Cardiac muscle cell (in vitro differentiated cells and primary cell): Measurements from ENCODE around the gene MEIS3. TPM values are rescaled to one million over a fixed set of nuclear protein-coding genes. Genes with fewer than 3 reads are reported as not detected.

Source experiments
- DNase-seq, 2 donors: peaks; one replicate each; pipeline versions ENCODE4 v3.0.0 to v3.0.0-alpha.2; 2010 to 2017; ENCODE audit warnings: low read depth in 1 of 2, low spot score in 1 of 2
- H3K27ac ChIP-seq: fragments of 200-600 bp; sonication (generic); 2 replicates; pipeline ENCODE4 v1.5.1; 2016
- H3K27me3 ChIP-seq: fragments of 200-600 bp; sonication (generic); 2 replicates; pipeline ENCODE4 v1.6.0; 2016; ENCODE audit warnings: control low read depth
- H3K36me3 ChIP-seq: fragments of 200-600 bp; sonication (generic); 2 replicates; pipeline ENCODE4 v1.5.1; 2016; ENCODE audit warnings: control low read depth
- H3K4me1 ChIP-seq: fragments of 200-600 bp; sonication (generic); 2 replicates; pipeline ENCODE4 v1.8.1; 2017; ENCODE audit warnings: low read depth, mild to moderate bottlenecking, mixed run types
- H3K4me3 ChIP-seq: fragments of 200-600 bp; sonication (generic); 2 replicates; pipeline ENCODE4 v1.5.1; 2016; ENCODE audit warnings: mild to moderate bottlenecking
- H3K9me3 ChIP-seq: fragments of 200-600 bp; sonication (generic); 2 replicates; pipeline ENCODE4 v1.5.1; 2017; ENCODE audit warnings: low read depth, mild to moderate bottlenecking, control low read depth
- CTCF ChIP-seq: IDR thresholded peaks from 2 replicates; pipeline ENCODE4 v1.5.1; 2012; ENCODE audit warnings: low read depth, mild to moderate bottlenecking, low read length
- polyA plus RNA-seq: library from polyadenylated mRNA; unstranded; fragments of >200 nt; fragmentation: Nextera tagmentation; extraction: Ambion mirVana; gene quantifications from 2 replicates; pipeline ENCODE4 v1.2.1, GENCODE V29; 2016
- total RNA-seq: library from RNA; depleted of rRNA; stranded (reverse); fragments of >200 nt; gene quantifications from 2 replicates; pipeline ENCODE4 v1.2.3, GENCODE V29; 2016

Gene MEIS3
- total and polyA plus RNA-seq, 2 experiments from 2014 or later, result 83.7 to 114 TPM

DNA sequence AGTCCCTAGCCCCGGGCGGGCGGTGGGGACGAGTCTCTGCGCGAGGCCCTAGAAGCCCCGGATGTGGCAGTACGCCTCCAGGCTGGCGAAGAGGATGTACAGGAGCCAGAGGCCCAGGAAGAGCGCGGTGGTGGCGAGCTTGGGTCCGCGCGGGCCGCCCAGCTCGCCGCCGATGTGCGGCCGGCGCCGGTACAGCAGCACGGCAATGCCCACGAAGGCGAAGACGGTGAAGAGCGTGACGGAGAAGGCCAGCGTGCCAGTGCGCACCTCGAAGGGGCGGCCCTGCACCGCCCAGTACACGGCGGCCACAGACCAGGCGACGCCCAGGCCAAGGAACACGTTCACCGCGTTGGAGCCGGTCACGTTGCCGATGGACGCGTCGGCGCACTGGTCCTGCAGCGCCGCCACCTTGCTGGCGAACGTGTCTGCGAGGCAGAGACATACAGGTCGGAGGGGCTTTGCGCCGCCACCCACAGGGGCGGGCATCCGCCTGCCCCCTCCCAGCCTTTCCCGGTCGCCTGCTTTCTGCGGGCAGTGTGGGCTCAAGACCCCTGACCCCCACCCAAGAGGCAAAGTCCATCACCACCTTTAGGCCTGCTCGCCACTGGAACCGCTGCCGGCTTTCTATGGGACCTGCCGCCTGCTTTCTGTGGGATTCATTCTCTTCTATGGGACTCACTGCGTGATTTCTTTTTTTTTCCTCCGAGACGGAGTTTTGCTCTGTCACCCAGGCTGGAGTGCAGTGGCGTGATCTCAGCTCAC lies 10.9 kb upstream of the MEIS3 start:
- Histone ChIP-seq H3K27ac (no peak overlapping the region), H3K4me3 (no peak overlapping the region)
- DNase-seq, result peak; percentile 33 to 71

DNA sequence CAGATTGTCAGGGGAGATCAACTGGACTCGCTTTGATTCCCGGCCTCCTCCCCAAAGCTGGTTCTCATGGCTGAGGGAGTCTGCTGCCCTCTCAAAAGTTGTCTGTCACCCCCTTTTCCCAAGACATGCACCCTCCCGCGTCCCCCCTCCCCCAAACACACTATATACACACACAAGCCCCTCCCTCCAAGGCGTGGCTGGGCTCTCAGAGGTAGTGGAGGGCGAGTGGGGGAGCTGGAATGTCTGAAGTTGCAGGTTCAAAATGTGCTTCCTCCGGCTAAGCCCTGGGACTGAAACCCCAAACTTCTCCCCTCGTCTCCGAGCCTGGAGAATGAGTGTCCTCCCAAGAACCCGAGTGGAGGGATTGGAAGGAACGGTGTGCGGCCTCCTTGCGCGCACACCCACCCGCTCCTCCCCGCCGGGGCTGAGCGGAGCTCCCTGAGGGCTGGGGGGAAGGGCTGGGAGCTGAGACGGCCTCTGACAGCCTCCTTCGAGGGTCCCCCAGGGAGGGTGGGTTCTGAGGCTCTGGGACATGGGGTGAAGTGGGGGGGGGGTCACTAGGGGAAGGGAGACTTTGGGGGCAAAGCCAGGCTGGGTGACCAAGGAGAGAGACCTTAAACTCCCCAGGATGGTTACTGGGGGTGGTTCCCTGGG lies 9.9 kb upstream of the MEIS3 start:
- Histone ChIP-seq H3K27ac (no peak overlapping the region), H3K27me3 (peaks cover 16% of the 10 kb centered on the region), H3K9me3 (no peaks in the 10 kb centered on the region), H3K4me1 (no peaks in the 10 kb centered on the region), H3K36me3 (no peaks in the 10 kb centered on the region), H3K4me3 (no peak overlapping the region)
- no peak for TF ChIP-seq CTCF
- no peak for DNase-seq

More for the DNA sequence above, 10.9 kb upstream of the MEIS3 start:
- H3K4me1 ChIP-seq, result no peaks in the 10 kb centered on the region
- H3K27me3 ChIP-seq, result peaks cover 16% of the 10 kb centered on the region
- TF ChIP-seq CTCF, result peak; percentile 16
- no peaks in the 10 kb centered on the region for H3K9me3 ChIP-seq
- no peaks in the 10 kb centered on the region for H3K36me3 ChIP-seq

DNA sequence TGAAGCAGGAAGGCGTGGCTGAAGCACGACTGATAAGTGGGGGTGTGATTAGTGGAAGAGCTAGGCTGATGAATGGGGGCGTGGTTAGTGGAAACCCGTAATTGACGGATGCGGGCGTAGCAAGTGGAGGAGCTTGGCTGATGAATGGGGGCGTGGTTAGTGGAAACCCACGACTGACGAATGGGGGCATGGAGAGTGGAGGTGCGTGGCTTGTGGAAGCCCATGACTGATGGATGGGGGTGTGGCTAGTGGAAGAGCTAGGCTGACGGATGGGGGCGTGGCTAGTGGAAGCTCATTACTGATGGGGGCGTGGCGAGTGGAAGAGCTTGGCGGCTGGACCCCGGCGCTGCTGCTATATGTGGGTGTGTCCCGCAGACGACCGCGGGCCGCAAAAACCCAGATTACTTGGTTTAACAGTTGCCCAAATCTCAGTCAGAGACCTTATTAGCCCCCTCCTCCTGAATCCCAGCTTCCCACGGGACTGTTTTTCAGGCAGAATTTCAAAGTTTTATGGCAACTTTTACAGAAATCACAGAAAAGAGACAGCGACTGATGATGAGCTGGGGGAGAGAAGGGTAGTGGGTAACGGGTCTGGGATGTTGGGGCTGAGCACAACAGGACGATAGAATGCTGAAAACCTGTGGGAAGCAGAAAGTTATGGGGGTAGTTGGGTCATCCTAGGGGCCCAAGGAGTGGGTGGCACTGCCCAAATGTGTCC lies 9.0 kb upstream of the MEIS3 start:
- H3K27me3 ChIP-seq, result peaks cover 16% of the 10 kb centered on the region
- H3K27ac ChIP-seq, result peak overlapping the region; percentile 93
- no peak for TF ChIP-seq CTCF
- H3K9me3 ChIP-seq, result no peaks in the 10 kb centered on the region
- H3K4me1 ChIP-seq, result no peaks in the 10 kb centered on the region
- H3K36me3 ChIP-seq, result no peaks in the 10 kb centered on the region
- DNase-seq, result peak; percentile 100
- H3K4me3 ChIP-seq, result peak overlapping the region; percentile 14

- H3K27ac ChIP-seq, result peak overlapping the region; percentile 93
- peaks cover 22% of the 10 kb centered on the region for H3K27me3 ChIP-seq
- peak; percentile 92 for TF ChIP-seq CTCF
Measured at GRCh38 chr19:47427241-47428176, 8.2 kb upstream of the MEIS3 start.

More at GRCh38 chr19:47427241-47428176, 8.2 kb upstream of the MEIS3 start:
- Histone ChIP-seq H3K4me1 (no peaks in the 10 kb centered on the region), H3K36me3 (no peaks in the 10 kb centered on the region), H3K9me3 (no peaks in the 10 kb centered on the region), H3K4me3 (peak overlapping the region; percentile 13)
- peak; percentile 68 to 85 for DNase-seq
